PC-3 (cell line): ENCODE measurements around the gene SON. TPM values are rescaled to one million over a fixed set of nuclear protein-coding genes. Genes with fewer than 3 reads are reported as not detected.

Experiments used
- ATAC-seq: fragments of 200-7000 bp; cut with Tn5 transposase; 2 replicates; pipeline ENCODE4 v1.9.1; 2020; ENCODE audit warnings: mild to moderate bottlenecking, moderate library complexity
- BruUV-seq: library from RNA; stranded (reverse); fragments of 400-500 nt; replicated peaks from 2 replicates; lab custom pipeline; 2021; lab: Mats Ljungman, UMichigan
- CTCF ChIA-PET: fragments of 300-600 bp; sonication (Branson Sonifier 250); formaldehyde crosslinking; loops from one replicate; lab custom pipeline; 2022; ENCODE audit warnings: antibody characterized with exemption; lab: Charles Lee
- POLR2A ChIA-PET: fragments of 300-600 bp; sonication (Branson Sonifier 250); formaldehyde crosslinking; loops from one replicate; lab custom pipeline; 2022; ENCODE audit warnings: antibody characterized with exemption; ENCODE audit not compliant: unreplicated experiment; lab: Charles Lee
- DNase-seq: peaks from one replicate; pipeline ENCODE4 v3.0.0-alpha.2; 2015
- H2AFZ ChIP-seq: fragments of 300-600 bp; sonication (generic); 2 replicates; pipeline ENCODE4 v1.6.0; 2016; ENCODE audit warnings: antibody characterized with exemption, low read length
- H3F3A ChIP-seq: fragments of 300-600 bp; sonication (generic); one replicate; pipeline ENCODE4 v1.6.0; 2017; ENCODE audit warnings: antibody characterized with exemption, low read length, control low read depth, mild to moderate bottlenecking; ENCODE audit not compliant: unreplicated experiment
- H3K27ac ChIP-seq: fragments of 300-600 bp; sonication (generic); 2 replicates; pipeline ENCODE4 v1.5.1; 2016; ENCODE audit warnings: mild to moderate bottlenecking, low read length
- H3K27me3 ChIP-seq: fragments of 300-600 bp; sonication (generic); 2 replicates; pipeline ENCODE4 v1.6.1; 2016; ENCODE audit warnings: low read length, mixed read lengths
- H3K36me3 ChIP-seq: fragments of 300-600 bp; sonication (generic); 2 replicates; pipeline ENCODE4 v1.6.1; 2016; ENCODE audit warnings: low read depth, mixed run types, low read length, mixed read lengths
- H3K4me1 ChIP-seq: fragments of 300-600 bp; sonication (generic); 2 replicates; pipeline ENCODE4 v1.5.1; 2016; ENCODE audit warnings: low read length; ENCODE audit not compliant: insufficient read depth
- H3K4me2 ChIP-seq: fragments of 300-600 bp; sonication (generic); 2 replicates; pipeline ENCODE4 v1.6.0; 2016; ENCODE audit warnings: low read length
- H3K4me3 ChIP-seq: fragments of 300-600 bp; sonication (generic); 2 replicates; pipeline ENCODE4 v1.5.1; 2016; ENCODE audit warnings: mild to moderate bottlenecking, low read length, mixed read lengths
- H3K79me2 ChIP-seq: fragments of 300-600 bp; sonication (generic); 2 replicates; pipeline ENCODE4 v1.6.1; 2017; ENCODE audit warnings: low read length, mixed read lengths
- H3K9ac ChIP-seq: fragments of 300-600 bp; sonication (generic); 2 replicates; pipeline ENCODE4 v1.6.0; 2016; ENCODE audit warnings: mild to moderate bottlenecking, low read length
- H3K9me2 ChIP-seq: fragments of 300-600 bp; sonication (generic); replicated peaks from 2 replicates; pipeline ENCODE4 v1.6.1; 2016; ENCODE audit warnings: mixed run types, low read length, mixed read lengths
- H3K9me3 ChIP-seq: fragments of 300-600 bp; sonication (generic); 2 replicates; pipeline ENCODE4 v1.6.1; 2016; ENCODE audit warnings: low read length, mixed read lengths
- H4K20me1 ChIP-seq: fragments of 300-600 bp; sonication (generic); 2 replicates; pipeline ENCODE4 v1.6.1; 2016; ENCODE audit warnings: low read length, mixed read lengths
- EZH2 ChIP-seq: fragments of 300-600 bp; sonication (generic); IDR thresholded peaks from one replicate; pipeline ENCODE4 v1.6.1; 2017; ENCODE audit warnings: antibody characterized with exemption, mild to moderate bottlenecking, low read length; ENCODE audit not compliant: unreplicated experiment
- EZH2phosphoT487 ChIP-seq: fragments of 300-600 bp; sonication (generic); IDR thresholded peaks from 2 replicates; pipeline ENCODE4 v1.6.1; 2018; ENCODE audit warnings: mild to moderate bottlenecking, antibody characterized with exemption, low read length, borderline replicate concordance
- intact Hi-C: fragments of 100-400 bp; cut with micrococcal nuclease; formaldehyde crosslinking; loops from 2 replicates; pipeline ENCODE4 v1.9.0; 2023
- total RNA-seq: library from RNA; depleted of rRNA; stranded (reverse); fragments of >200 nt; gene quantifications from 2 replicates; pipeline ENCODE4 v1.2.3, GENCODE V29; 2014
- TF ChIP-seq, protein P1 (sequence below): fragments of 300-600 bp; sonication (generic); conservative IDR thresholded peaks from 2 replicates; pipeline ENCODE4 v1.5.1; 2017; ENCODE audit warnings: antibody characterized with exemption, low read depth, mild to moderate bottlenecking, low read length

The SON gene
- total RNA-seq, 1 experiment from 2014 or later: 373 TPM

DNA sequence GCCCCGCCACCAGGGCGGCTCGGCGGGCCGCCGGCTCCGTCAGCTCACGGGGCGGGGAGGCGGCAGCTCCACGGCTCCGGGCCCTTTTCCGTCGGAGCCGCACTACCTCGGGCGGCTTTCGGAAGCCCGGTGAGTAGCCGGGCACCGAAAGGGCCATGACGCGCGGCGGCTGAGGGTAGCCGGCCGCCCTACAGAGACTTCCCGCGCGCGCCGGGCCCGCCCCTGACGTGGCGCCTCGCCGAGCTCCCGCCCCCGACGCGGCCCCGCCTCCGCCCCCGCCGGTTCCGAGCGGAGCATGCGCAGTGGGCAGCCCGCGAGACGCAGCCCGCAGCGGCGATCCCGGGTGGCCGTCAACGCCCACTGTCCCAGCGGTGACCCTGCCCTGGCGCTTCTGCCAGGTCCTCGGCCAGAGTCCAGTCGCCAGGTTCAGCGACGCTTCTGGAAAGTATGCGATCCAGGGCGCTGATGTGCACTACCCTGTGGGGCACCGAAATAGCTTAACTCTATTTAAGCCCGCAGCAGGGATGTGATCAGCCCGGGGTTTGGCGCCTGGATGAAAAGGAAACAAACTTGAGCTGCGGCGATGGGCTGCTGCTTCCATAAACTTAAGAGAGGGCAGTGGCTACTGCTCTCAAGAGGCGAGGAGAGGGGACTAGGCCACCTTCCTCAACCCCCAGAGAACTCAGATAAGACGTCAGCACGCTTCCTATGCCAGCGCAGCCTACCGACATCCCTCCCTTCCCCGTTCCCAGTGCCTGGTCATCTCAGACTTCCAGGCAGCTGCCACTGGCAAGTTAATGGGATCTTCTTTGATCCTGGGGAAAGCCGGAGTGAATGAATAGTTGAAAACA lies 45.9 kb downstream of the SON start, which contains the start of gene DONSON:
DONSON (minus strand) TSS at position 200 of the 851 bp plus-strand sequence; CDS start at position 157, 43 bp downstream.
- BruUV-seq: TSS peak; percentile 84
- H3K4me2 ChIP-seq: peak within 1 kb of the TSS; percentile 91
- H3K27ac ChIP-seq: peak within 1 kb of the TSS; percentile 51
- peaks cover 36% of the 10 kb centered on the region for H3K79me2 ChIP-seq
- peak within 1 kb of the TSS; percentile 98 for H3K4me3 ChIP-seq
- no peaks in the 10 kb centered on the region for H3K9me2 ChIP-seq
- peak within 1 kb of the TSS; percentile 95 for H3K9ac ChIP-seq
- peak within 1 kb of the TSS; percentile 97 for H2AFZ ChIP-seq
- ChIA-PET CTCF (interaction anchor here (0.5 to 1.9 kb wide), 3 partner anchors 17 to 380 kb away, joined by 3 to 36 read pairs (median 4); no protein-coding TSS in a partner anchor), POLR2A (interaction anchor here (0.6 to 1.0 kb wide), 4 partner anchors 17 to 264 kb away, joined by 4 to 17 read pairs (median 6); partner anchors contain the start of genes GART, IFNAR1 and TMEM50B)
- peaks cover 8% of the 10 kb centered on the region for H3F3A ChIP-seq
- no peaks in the 10 kb centered on the region for H3K9me3 ChIP-seq
- H3K27me3 ChIP-seq: no peaks in the 10 kb centered on the region
- H4K20me1 ChIP-seq: no peaks in the 10 kb centered on the region
- TF ChIP-seq, protein P1, sequence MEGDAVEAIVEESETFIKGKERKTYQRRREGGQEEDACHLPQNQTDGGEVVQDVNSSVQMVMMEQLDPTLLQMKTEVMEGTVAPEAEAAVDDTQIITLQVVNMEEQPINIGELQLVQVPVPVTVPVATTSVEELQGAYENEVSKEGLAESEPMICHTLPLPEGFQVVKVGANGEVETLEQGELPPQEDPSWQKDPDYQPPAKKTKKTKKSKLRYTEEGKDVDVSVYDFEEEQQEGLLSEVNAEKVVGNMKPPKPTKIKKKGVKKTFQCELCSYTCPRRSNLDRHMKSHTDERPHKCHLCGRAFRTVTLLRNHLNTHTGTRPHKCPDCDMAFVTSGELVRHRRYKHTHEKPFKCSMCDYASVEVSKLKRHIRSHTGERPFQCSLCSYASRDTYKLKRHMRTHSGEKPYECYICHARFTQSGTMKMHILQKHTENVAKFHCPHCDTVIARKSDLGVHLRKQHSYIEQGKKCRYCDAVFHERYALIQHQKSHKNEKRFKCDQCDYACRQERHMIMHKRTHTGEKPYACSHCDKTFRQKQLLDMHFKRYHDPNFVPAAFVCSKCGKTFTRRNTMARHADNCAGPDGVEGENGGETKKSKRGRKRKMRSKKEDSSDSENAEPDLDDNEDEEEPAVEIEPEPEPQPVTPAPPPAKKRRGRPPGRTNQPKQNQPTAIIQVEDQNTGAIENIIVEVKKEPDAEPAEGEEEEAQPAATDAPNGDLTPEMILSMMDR: no peak
- no peak for TF ChIP-seq EZH2phosphoT487
- TF ChIP-seq EZH2: no peak
- intact Hi-C loops: loop anchor here (2.0 to 5.0 kb wide), 3 partner anchors 18 to 110 kb away; partner anchors contain the start of genes GART, SON and TMEM50B
- ATAC-seq: peak; percentile 85
- DNase-seq: peak; percentile 87
- H3K4me1 ChIP-seq: peaks cover 25% of the 10 kb centered on the region
- peaks cover 14% of the 10 kb centered on the region for H3K36me3 ChIP-seq

DNA sequence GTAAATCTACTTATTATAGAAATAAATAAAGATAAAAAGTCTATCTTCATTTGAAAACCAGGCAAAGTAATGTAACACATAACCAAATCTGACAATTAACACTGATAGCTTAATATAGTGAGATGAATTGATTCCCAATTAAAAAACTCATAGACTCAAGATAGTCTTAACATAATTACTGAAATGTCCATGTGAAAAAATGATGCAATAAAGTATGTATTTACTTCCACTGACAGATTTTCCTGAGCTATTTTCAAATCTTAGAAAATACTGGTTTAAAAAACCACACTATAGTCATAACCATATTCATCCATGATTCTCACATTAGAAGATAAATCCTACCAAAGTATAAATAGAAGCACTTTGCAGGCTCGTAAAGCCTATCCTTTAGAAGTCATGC lies 55.2 kb downstream of the SON start:
- Histone ChIP-seq H3K79me2 (no peaks in the 10 kb centered on the region), H3K9me3 (no peaks in the 10 kb centered on the region), H3K36me3 (peaks cover 32% of the 10 kb centered on the region), H3K4me1 (no peaks in the 10 kb centered on the region), H3K27me3 (no peaks in the 10 kb centered on the region), H4K20me1 (no peaks in the 10 kb centered on the region), H2AFZ (no peak overlapping the region), H3K27ac (no peak overlapping the region), H3F3A (no peaks in the 10 kb centered on the region), H3K9ac (no peak overlapping the region), H3K4me3 (no peak overlapping the region), H3K4me2 (no peak overlapping the region), H3K9me2 (no peaks in the 10 kb centered on the region)
- CTCF ChIA-PET: no interaction called here
- DNase-seq: no peak
- TF ChIP-seq EZH2 (no peak), EZH2phosphoT487 (no peak)
- TF ChIP-seq, protein P1: no peak
- BruUV-seq: no TSS peak
- POLR2A ChIA-PET: no interaction called here
- intact Hi-C loops: no loop called here
- no peak for ATAC-seq
